Astrocyte of the spinal cord (primary cell): ENCODE measurements around the gene HSD17B8.

Source experiments
- DNase-seq: peaks from one replicate; pipeline ENCODE4 v3.0.0; 2011; ENCODE audit warnings: low read depth, low spot score
- H3K4me3 ChIP-seq: 2 replicates; pipeline ENCODE4 v1.5.1; 2011; ENCODE audit warnings: low read depth, mild to moderate bottlenecking, low read length, moderate library complexity
- in situ Hi-C: cut with HindIII; loops from 2 replicates; pipeline ENCODE4 v1.10.0; 2017; ENCODE audit warnings: low sequenced_read_pairs
- TF ChIP-seq, protein P1 (sequence below): IDR thresholded peaks from 2 replicates; pipeline ENCODE4 v1.5.1; 2012; ENCODE audit warnings: low read depth, mild to moderate bottlenecking, low read length, inconsistent platforms

The HSD17B8 gene

DNA sequence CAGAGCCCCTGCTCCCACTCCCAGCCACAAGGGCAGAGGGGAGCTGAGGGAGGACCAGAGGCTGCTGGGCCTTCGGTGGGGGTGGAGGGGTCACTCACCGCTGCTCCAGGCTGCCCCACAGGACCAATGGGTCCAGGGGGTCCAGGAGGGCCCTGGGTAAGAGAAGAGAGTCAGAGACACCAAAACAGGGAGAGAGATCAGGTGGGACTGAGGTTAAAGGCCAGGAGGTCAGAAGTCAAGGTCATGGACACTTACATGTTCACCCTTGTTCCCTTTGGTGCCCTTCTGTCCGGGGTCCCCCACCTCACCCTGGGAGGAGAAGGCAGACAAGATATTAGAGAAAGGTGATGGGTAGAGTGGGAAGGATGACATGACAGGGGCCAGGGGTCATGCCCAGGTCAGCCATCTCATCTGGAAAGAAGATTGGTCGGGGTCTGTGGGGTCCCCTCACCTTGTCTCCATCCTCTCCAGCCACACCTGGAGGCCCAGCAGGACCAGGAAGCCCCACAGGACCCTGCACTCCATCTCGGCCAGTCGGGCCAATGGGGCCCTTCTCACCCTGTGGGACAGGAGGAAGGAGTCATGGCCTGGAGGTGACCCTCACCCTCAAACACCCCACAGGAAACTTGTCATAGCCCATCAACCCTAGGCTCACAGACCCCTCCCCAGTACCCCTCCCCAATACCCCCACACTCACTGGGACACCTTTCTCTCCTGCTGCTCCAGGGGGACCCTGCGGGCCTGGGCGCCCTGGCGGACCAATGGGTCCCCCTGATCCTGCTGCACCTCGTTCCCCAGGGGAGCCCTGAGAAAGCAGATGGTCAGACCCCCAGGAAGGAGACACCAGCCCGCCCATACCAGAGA, 33.2 kb upstream of the HSD17B8 start:
- in situ Hi-C loops, result no loop called here
- no peak overlapping the region for H3K4me3 ChIP-seq
- TF ChIP-seq, protein P1, sequence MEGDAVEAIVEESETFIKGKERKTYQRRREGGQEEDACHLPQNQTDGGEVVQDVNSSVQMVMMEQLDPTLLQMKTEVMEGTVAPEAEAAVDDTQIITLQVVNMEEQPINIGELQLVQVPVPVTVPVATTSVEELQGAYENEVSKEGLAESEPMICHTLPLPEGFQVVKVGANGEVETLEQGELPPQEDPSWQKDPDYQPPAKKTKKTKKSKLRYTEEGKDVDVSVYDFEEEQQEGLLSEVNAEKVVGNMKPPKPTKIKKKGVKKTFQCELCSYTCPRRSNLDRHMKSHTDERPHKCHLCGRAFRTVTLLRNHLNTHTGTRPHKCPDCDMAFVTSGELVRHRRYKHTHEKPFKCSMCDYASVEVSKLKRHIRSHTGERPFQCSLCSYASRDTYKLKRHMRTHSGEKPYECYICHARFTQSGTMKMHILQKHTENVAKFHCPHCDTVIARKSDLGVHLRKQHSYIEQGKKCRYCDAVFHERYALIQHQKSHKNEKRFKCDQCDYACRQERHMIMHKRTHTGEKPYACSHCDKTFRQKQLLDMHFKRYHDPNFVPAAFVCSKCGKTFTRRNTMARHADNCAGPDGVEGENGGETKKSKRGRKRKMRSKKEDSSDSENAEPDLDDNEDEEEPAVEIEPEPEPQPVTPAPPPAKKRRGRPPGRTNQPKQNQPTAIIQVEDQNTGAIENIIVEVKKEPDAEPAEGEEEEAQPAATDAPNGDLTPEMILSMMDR, result no peak
- DNase-seq, result no peak

DNA sequence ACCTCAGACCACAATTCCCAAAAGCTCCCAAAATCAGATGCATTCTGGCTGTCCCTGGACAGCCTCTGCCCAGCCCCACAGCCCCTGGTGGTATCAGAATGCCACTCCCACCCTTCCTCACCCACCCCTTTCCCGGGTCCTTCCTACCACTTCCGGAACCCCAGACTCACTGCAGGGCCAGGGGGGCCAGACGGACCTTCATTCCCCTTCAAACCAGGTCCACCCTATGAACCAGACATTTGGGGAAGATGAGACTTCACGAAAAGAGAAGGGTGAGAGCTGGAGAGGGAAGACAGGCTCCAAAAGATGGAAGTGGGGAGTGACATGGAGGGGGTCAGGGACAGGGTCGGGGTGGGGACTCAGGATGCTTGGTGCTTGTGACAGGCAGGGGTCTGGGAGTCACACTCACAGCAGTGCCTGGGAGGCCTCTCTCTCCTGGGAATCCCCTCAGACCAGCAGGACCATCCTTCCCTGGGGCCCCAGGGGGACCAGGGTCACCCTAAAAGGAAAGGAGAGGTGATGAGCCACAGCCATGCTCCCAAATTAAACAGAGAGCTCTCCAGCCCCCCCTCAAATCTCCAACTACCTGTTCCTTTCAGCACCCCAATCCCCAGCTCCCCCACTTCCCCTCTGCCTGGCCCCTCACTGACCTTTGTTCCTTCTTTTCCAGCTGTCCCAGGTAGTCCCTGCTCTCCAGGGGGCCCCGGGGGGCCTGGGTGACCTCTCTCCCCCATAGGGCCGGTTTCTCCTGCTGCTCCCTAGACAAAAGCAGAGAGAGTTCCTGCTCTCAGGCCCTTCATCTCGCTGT, 32.4 kb upstream of the HSD17B8 start:
- in situ Hi-C loops, result no loop called here
- TF ChIP-seq, protein P1, result no peak
- no peak overlapping the region for H3K4me3 ChIP-seq
- no peak for DNase-seq

GRCh38 chr6:33172688-33173534, 31.5 kb upstream of the HSD17B8 start:
- in situ Hi-C loops, result no loop called here
- TF ChIP-seq, protein P1, result peak; percentile 69
- no peak overlapping the region for H3K4me3 ChIP-seq
- DNase-seq, result peak; percentile 12

- no peak overlapping the region for H3K4me3 ChIP-seq
- in situ Hi-C loops, result no loop called here
- no peak for DNase-seq
- TF ChIP-seq, protein P1, result no peak
Measured at GRCh38 chr6:33173535-33174180, 30.8 kb upstream of the HSD17B8 start.

GRCh38 chr6:33174784-33175183, 29.7 kb upstream of the HSD17B8 start:
- no peak for DNase-seq
- in situ Hi-C loops, result no loop called here
- no peak overlapping the region for H3K4me3 ChIP-seq
- TF ChIP-seq, protein P1, result no peak
